Measurements from ENCODE around the gene OR2D2.

OR2D2 gene

DNA sequence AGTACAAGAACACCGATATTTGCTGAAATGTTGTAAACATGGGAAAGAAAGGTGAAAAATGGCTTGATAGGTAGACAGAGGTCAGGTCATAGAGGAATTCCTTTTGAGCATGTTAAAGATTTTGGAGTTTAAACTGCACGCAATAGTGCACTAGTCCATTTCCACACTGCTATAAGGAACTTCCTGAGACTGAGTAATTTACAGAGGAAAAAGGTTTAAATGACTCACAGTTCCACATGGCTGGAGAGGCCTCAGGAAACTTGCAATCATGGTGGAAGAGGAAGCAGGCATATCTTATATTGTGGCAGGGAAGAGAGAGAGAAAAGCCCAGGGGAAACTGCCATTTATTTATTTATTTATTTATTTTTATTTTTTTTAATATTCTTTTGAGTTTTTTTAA is 41.8 kb downstream of the OR2D2 start:
- TF ChIP-seq GATA3 (IDR thresholded peaks at IDR 0.05; ENCODE audit: low read depth, low read length) (no peak), GATA2 (IDR thresholded peaks at IDR 0.05; ENCODE audit: low read depth, low read length) (no peak)

DNA sequence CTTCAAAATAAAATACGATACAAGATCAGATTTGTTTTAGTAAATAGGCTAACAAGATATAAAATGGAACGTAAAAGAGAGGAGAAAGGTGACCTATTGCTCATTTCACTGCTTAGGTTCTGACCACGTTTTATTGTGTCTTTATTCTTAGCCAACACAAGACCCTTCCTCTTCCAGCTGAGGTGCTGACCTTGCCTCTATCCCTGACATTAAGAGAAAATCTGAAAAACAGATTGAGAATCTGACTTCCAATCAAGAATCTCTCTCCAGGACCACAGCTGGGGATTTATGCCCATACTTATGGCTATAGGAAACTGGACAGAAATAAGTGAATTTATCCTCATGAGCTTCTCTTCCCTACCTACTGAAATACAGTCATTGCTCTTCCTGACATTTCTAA is 46.9 kb downstream of the OR2D2 start, which contains the start of gene OR10A5:
TSS of gene OR10A5 (plus strand) at position 301 of the 400 bp plus-strand sequence. CDS start at position 301, 0 bp downstream.
- TF ChIP-seq GATA2 (IDR thresholded peaks at IDR 0.05; ENCODE audit: low read depth, low read length), result no peak
- no peak for TF ChIP-seq GATA3 (IDR thresholded peaks at IDR 0.05; ENCODE audit: low read depth, low read length)

DNA sequence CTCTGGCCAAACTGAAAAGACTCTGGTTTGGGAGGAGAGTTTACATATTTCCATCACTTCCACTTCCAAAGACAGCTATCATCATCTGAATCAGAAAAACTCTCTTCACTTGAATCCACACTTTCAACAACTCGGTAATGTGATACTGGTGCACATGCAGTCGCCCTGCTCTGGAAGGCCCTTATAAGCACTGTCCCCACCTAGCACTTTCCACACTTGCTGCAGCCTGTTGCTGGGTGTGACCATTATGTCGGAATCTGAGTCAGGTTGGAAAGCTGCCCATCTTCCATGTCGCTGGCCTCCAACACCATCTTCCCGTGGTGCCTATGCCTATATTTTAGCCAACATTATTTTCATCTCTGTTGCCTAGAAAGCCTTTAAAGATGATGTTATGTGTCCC is 47.9 kb downstream of the OR2D2 start:
- TF ChIP-seq GATA3 (IDR thresholded peaks at IDR 0.05; ENCODE audit: low read depth, low read length) (no peak), GATA2 (IDR thresholded peaks at IDR 0.05; ENCODE audit: low read depth, low read length) (no peak)

DNA sequence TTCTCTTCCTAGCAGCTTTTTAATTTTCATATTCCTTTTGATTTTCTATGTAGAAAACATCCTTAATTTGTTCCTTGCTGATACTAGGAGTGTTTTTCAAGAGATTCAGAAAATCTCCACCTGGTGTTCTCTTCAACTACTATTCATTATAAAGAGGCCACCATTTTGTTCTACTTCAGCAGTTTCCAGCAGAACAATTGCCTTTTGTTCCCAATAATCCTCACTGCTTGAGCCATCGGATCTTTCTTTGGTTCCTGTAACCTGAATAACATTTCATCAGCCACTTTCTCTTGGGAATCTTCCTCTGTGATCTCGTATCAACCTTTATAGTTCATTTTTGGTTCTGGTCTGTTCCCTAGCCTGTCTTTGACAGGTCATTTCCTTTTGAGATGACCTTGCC is 48.6 kb downstream of the OR2D2 start:
- TF ChIP-seq GATA3 (IDR thresholded peaks at IDR 0.05; ENCODE audit: low read depth, low read length) (no peak), GATA2 (IDR thresholded peaks at IDR 0.05; ENCODE audit: low read depth, low read length) (no peak)

DNA sequence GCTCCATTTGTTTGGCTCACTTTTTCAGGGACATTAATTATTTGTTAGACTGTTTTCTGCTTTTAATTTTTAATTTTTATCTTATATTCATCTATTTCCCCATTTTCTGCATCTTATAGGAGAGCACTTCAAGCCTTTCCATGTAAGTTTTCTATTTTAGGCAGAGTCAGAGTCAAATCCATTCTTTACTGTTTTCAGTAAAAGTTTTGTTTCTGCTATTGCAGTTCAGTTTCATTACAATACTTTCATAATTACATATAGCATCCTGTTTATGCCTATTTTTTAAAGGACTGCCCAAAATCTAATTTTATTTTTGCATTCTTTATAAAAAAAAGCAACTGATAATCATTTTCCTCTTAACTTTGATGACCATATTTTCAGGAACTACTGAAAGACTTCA is 50.6 kb downstream of the OR2D2 start:
- TF ChIP-seq GATA3 (IDR thresholded peaks at IDR 0.05; ENCODE audit: low read depth, low read length), result no peak
- TF ChIP-seq GATA2 (IDR thresholded peaks at IDR 0.05; ENCODE audit: low read depth, low read length), result no peak
